ENCODE results near the gene ZNF32. TPM values are rescaled to one million over a fixed set of nuclear protein-coding genes. Genes with fewer than 3 reads are reported as not detected.

Gene ZNF32
- total and polyA plus RNA-seq, 4 donors: 21.4 to 60.8 (median 30.8) TPM

DNA sequence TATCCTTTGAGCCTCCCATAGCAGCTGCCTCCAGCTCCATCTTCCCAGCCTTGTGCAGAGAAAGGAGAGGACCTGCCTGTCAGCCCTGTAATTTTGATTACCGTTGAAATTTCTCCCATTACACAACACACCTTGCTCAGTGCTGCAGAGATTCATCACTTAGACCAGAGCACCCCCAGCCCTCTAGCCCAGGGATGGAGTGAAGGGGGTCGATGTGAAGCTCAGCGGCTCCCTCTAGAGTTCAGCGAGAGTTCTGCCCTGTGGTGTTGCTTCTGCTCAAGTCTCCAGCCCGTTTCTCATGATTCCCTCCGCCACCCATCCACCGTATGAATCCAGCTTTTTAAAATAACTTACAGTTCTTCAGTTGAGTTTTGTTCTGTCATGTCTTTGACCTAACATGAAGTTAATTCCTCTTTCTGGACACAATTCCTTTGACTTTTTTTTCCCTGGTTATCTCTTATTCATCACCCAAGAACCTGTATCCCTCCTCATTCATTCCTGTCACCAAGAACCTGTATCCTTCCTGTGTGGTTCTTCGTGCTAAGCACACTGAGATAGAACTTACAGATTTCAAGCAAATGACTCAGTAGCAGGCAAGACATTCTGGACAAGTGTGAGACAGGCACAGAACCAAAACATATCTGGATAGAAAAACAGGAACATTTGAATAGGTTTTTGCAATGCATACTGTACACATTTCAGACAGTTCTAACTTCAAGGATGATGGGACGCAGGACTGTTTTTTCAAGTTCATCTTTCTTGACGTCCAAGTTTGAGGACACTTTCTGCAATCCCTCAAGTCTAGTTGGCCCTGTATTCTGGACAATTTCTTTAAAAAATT, 35.0 kb upstream of the ZNF32 start:
- peaks cover 0 to 10% (median 0%) of the 10 kb centered on the region in 3 donors for H3K27me3 ChIP-seq (ENCODE audit: control insufficient read depth in 3 of 3, insufficient read depth in 3 of 3, low read length in 2 of 3)
- WGBS, 2 donors: 34 to 36% methylated on average over 10 of the region's 10 CpGs

DNA sequence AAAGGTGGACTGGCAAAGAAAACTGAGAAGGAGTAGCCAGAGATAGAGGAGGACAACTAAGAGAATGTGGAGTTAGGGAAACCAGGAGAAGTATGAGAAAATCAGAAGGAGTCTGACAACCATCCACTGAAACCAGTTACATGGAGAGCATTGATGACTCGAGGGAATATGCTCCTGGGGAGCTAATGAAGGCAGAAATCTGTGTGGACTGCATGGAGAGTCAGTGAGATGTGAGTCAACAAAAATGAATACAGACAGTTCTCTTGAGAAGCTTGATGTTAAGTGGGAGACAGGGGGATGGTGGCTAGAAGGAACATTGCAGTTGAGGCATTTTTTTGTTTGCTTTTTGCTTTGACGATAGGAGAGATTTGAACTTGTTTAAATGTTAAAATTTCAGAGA, 34.3 kb upstream of the ZNF32 start:
- ATAC-seq (ENCODE audit: insufficient read depth, low FRiP score): no peak
- no peaks in the 10 kb centered on the region for H3K36me3 ChIP-seq (ENCODE audit: control insufficient read depth in 4 of 4, insufficient read depth in 4 of 4, low read length in 4 of 4)
- peaks cover 0 to 26% (median 4%) of the 10 kb centered on the region in 5 donors for H3K4me1 ChIP-seq (ENCODE audit: control insufficient read depth in 5 of 5, insufficient read depth in 5 of 5, low read length in 5 of 5)
- peaks cover 0 to 9% (median 0%) of the 10 kb centered on the region in 3 donors for H3K27me3 ChIP-seq (ENCODE audit: control insufficient read depth in 3 of 3, insufficient read depth in 3 of 3, low read length in 2 of 3)
- no peak overlapping the region for H3K27ac ChIP-seq (ENCODE audit: low read depth in 1 of 2, low read length in 1 of 2)
- no peaks in the 10 kb centered on the region for H3K9me3 ChIP-seq (ENCODE audit: control insufficient read depth in 4 of 4, insufficient read depth in 3 of 4, low read length in 3 of 4)
- no peak for DNase-seq
- 84 to 88% methylated on average over 2 of the region's 2 CpGs for WGBS, 2 donors
- H3K4me3 ChIP-seq: no peak overlapping the region
- no peak overlapping the region for H3K9ac ChIP-seq (ENCODE audit: insufficient read depth in 1 of 2, low read length in 2 of 2)
- TF ChIP-seq, protein P1, sequence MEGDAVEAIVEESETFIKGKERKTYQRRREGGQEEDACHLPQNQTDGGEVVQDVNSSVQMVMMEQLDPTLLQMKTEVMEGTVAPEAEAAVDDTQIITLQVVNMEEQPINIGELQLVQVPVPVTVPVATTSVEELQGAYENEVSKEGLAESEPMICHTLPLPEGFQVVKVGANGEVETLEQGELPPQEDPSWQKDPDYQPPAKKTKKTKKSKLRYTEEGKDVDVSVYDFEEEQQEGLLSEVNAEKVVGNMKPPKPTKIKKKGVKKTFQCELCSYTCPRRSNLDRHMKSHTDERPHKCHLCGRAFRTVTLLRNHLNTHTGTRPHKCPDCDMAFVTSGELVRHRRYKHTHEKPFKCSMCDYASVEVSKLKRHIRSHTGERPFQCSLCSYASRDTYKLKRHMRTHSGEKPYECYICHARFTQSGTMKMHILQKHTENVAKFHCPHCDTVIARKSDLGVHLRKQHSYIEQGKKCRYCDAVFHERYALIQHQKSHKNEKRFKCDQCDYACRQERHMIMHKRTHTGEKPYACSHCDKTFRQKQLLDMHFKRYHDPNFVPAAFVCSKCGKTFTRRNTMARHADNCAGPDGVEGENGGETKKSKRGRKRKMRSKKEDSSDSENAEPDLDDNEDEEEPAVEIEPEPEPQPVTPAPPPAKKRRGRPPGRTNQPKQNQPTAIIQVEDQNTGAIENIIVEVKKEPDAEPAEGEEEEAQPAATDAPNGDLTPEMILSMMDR (IDR thresholded peaks at IDR 0.05; ENCODE audit: control extremely low read depth, extremely low read depth): no peak

More for the DNA sequence above, 35.0 kb upstream of the ZNF32 start:
- DNase-seq: no peak
- Histone ChIP-seq H3K36me3 (ENCODE audit: control insufficient read depth in 4 of 4, insufficient read depth in 4 of 4, low read length in 4 of 4) (no peaks in the 10 kb centered on the region), H3K4me3 (no peak overlapping the region), H3K9me3 (ENCODE audit: control insufficient read depth in 4 of 4, insufficient read depth in 3 of 4, low read length in 3 of 4) (no peaks in the 10 kb centered on the region), H3K27ac (ENCODE audit: low read depth in 1 of 2, low read length in 1 of 2) (no peak overlapping the region), H3K9ac (ENCODE audit: insufficient read depth in 1 of 2, low read length in 2 of 2) (no peak overlapping the region), H3K4me1 (ENCODE audit: control insufficient read depth in 5 of 5, insufficient read depth in 5 of 5, low read length in 5 of 5) (peaks cover 0 to 25% (median 2%) of the 10 kb centered on the region in 5 donors)
- TF ChIP-seq, protein P1 (IDR thresholded peaks at IDR 0.05; ENCODE audit: control extremely low read depth, extremely low read depth): no peak
- no peak for ATAC-seq (ENCODE audit: insufficient read depth, low FRiP score)

DNA sequence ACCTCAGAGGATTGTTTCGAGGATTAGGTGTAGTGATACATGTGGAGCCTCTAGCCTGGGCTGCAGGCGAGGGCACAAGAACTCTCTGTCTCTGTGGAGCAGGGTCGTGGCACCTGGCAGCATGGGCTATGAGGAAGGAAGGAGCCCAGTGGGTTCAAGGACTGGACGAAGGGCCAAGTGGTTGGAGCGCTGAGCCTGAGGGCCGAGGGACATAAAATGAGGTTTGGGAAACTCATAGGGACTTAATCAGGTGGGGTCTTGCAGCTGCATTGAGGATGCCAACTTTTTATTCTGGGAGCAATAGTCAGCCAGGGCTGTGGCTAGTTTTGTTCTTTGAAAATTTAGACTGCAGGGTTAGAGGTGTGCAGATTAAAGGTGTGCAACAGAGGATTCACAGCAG, 33.0 kb upstream of the ZNF32 start:
- Histone ChIP-seq H3K9me3 (ENCODE audit: control insufficient read depth in 4 of 4, insufficient read depth in 3 of 4, low read length in 3 of 4) (no peaks in the 10 kb centered on the region), H3K27ac (ENCODE audit: low read depth in 1 of 2, low read length in 1 of 2) (no peak overlapping the region), H3K4me1 (ENCODE audit: control insufficient read depth in 5 of 5, insufficient read depth in 5 of 5, low read length in 5 of 5) (peaks cover 0 to 26% (median 4%) of the 10 kb centered on the region in 5 donors), H3K36me3 (ENCODE audit: control insufficient read depth in 4 of 4, insufficient read depth in 4 of 4, low read length in 4 of 4) (no peaks in the 10 kb centered on the region), H3K27me3 (ENCODE audit: control insufficient read depth in 3 of 3, insufficient read depth in 3 of 3, low read length in 2 of 3) (peaks cover 0 to 6% (median 0%) of the 10 kb centered on the region in 3 donors), H3K4me3 (no peak overlapping the region), H3K9ac (ENCODE audit: insufficient read depth in 1 of 2, low read length in 2 of 2) (no peak overlapping the region)
- 84 to 85% methylated on average over 6 of the region's 6 CpGs for WGBS, 2 donors
- ATAC-seq (ENCODE audit: insufficient read depth, low FRiP score) (no peak), DNase-seq (no peak)
- TF ChIP-seq, protein P1 (IDR thresholded peaks at IDR 0.05; ENCODE audit: control extremely low read depth, extremely low read depth): no peak

Measured in lung (tissue), 12 donors.